Measurements from ENCODE around the gene ZDHHC8.

DNA sequence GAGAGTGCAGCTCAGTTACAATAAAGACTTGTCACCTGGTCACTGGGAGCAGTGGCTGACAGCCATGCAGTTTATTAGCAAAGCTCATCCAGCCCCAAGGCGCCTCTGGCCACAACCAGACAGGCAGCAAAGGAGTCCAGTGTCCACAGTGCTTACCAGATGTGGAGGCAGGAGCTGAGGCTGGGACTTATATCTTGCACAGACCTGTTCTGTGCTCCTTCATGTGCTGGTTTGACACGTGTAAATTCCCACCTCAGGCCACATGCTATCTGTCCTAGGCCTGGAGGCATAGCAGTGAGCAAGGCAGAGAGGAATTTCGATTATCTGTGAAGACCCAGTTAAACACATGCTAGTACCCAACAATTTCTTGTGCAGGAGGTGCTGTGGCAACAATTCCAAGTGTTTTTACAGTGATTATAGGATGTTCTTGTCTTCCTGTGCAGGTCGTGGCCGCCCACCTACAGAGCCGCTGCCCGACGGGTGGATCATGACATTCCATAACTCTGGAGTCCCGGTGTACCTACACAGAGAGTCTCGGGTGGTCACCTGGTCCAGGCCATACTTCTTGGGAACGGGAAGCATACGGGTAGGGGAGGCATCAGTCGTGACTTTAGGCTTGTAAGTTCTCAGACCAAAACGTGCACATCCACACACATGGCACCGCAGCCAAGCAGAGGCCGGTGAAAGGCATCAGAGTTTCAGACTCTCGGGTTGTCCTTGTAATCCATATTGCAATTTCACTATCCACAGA is 42.2 kb upstream of the ZDHHC8 start:
- TF ChIP-seq CTCF (IDR thresholded peaks at IDR 0.05) (no peak), CBX8 (IDR thresholded peaks at IDR 0.05) (no peak)

Measured in A549 (cell line).